Peyer's patch (tissue), 4 donors: ENCODE data around the gene HDAC9. TPM values are rescaled to one million over a fixed set of nuclear protein-coding genes. Genes with fewer than 3 reads are reported as not detected.

Source experiments
- DNase-seq, 3 donors: peaks; one replicate each; pipeline ENCODE4 v3.0.0-alpha.2; 2017 to 2019
- H3K27ac ChIP-seq, 4 donors: fragments of 200-600 bp; sonication (generic); one replicate each; pipeline ENCODE4 v1.5.1; 2016 to 2019
- H3K27me3 ChIP-seq, 2 donors: fragments of 200-600 bp; sonication (generic); one replicate each; pipeline ENCODE4 v1.5.1; 2019
- H3K36me3 ChIP-seq, 3 donors: fragments of 200-600 bp; sonication (generic); one replicate each; pipeline ENCODE4 v1.5.1; 2016 to 2019
- H3K4me1 ChIP-seq, 4 donors: fragments of 200-600 bp; sonication (generic); one replicate each; pipeline ENCODE4 v1.5.1; 2016 to 2019
- H3K4me3 ChIP-seq, 4 donors: fragments of 200-600 bp; sonication (generic); 1 replicate in 3 of 4; 2 replicates in 1 of 4; pipeline ENCODE4 v1.5.1; 2016 to 2019; ENCODE audit warnings: mild to moderate bottlenecking in 1 of 4
- H3K9me3 ChIP-seq, 4 donors: fragments of 200-600 bp; sonication (generic); one replicate each; pipeline ENCODE4 v1.5.1; 2016 to 2019; ENCODE audit warnings: mild to moderate bottlenecking in 1 of 4
- CTCF ChIP-seq, 6 experiments: fragments of 450-650 bp in 4 of 6; fragments of 200-600 bp in 2 of 6; sonication (generic) in 1 of 6; IDR thresholded peaks; one replicate each; pipeline ENCODE4 v1.5.1; 2017 to 2019; ENCODE audit warnings: antibody characterized with exemption in 6 of 6, mild to moderate bottlenecking in 3 of 6, moderate library complexity in 1 of 6
- POLR2A ChIP-seq, 2 donors: fragments of 450-650 bp; IDR thresholded peaks; one replicate each; pipeline ENCODE4 v1.5.1; 2017; ENCODE audit warnings: antibody characterized with exemption in 2 of 2, mild to moderate bottlenecking in 2 of 2, moderate library complexity in 2 of 2
- total RNA-seq, 4 donors: library from RNA; depleted of rRNA; stranded (reverse); fragments of >200 nt; gene quantifications; one replicate each; pipeline ENCODE4 v1.1.0, GENCODE V29; 2016

HDAC9 gene
- total RNA-seq, 4 donors from 2014 or later = 0.88 to 75.9 (median 4.4) TPM

- no peak for DNase-seq
- Histone ChIP-seq H3K27ac (no peak overlapping the region), H3K36me3 (no peaks in the 10 kb centered on the region), H3K9me3 (no peaks in the 10 kb centered on the region), H3K4me1 (no peaks in the 10 kb centered on the region), H3K4me3 (no peak overlapping the region), H3K27me3 (no peaks in the 10 kb centered on the region)
- TF ChIP-seq CTCF (IDR thresholded peaks at IDR 0.05) (no peak), POLR2A (IDR thresholded peaks at IDR 0.05) (no peak)
Measured at GRCh38 chr7:18555968-18556367, 60.4 kb downstream of the HDAC9 start.

DNA sequence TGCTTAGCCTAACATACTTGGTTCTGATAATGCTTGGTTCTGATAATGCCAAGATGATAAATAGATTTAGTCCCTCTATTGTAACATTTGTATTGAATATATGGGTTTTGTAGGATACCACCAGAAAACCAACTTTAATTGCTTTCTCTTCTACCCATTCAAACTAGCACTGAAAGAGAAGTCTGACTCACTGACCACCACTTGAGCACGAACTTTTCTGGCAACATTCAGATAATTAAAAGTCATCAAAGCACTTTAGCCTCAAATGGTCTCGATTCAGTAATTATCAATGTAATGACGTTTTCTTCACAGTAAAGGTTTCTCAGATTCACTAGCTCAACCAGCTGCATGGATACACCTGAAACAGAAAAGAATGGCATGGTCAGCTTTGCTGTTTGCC, 63.0 kb downstream of the HDAC9 start:
- Histone ChIP-seq H3K4me3 (no peak overlapping the region), H3K27me3 (no peaks in the 10 kb centered on the region), H3K4me1 (no peaks in the 10 kb centered on the region), H3K36me3 (no peaks in the 10 kb centered on the region), H3K9me3 (no peaks in the 10 kb centered on the region), H3K27ac (no peak overlapping the region)
- TF ChIP-seq POLR2A (IDR thresholded peaks at IDR 0.05) (no peak), CTCF (IDR thresholded peaks at IDR 0.05) (no peak)
- no peak for DNase-seq

GRCh38 chr7:18558910-18559309, 63.4 kb downstream of the HDAC9 start:
- Histone ChIP-seq H3K9me3 (no peaks in the 10 kb centered on the region), H3K27ac (no peak overlapping the region), H3K27me3 (no peaks in the 10 kb centered on the region), H3K36me3 (no peaks in the 10 kb centered on the region), H3K4me3 (no peak overlapping the region), H3K4me1 (no peaks in the 10 kb centered on the region)
- no peak for TF ChIP-seq POLR2A (IDR thresholded peaks at IDR 0.05)
- TF ChIP-seq CTCF (IDR thresholded peaks at IDR 0.05) = no peak
- DNase-seq = no peak

- no peaks in the 10 kb centered on the region for H3K36me3 ChIP-seq
- TF ChIP-seq POLR2A (IDR thresholded peaks at IDR 0.05) (no peak), CTCF (IDR thresholded peaks at IDR 0.05) (no peak)
Measured at GRCh38 chr7:18559756-18560155, 64.2 kb downstream of the HDAC9 start.

GRCh38 chr7:18564779-18565178, 69.2 kb downstream of the HDAC9 start:
- Histone ChIP-seq H3K4me1 (no peaks in the 10 kb centered on the region), H3K9me3 (no peaks in the 10 kb centered on the region), H3K27ac (no peak overlapping the region), H3K27me3 (no peaks in the 10 kb centered on the region), H3K36me3 (no peaks in the 10 kb centered on the region), H3K4me3 (no peak overlapping the region)
- no peak for DNase-seq
- TF ChIP-seq POLR2A (IDR thresholded peaks at IDR 0.05) = no peak
- TF ChIP-seq CTCF (IDR thresholded peaks at IDR 0.05) = no peak

More at GRCh38 chr7:18559756-18560155, 64.2 kb downstream of the HDAC9 start:
- H3K27me3 ChIP-seq = no peaks in the 10 kb centered on the region
- no peak overlapping the region for H3K27ac ChIP-seq
- no peaks in the 10 kb centered on the region for H3K4me1 ChIP-seq
- no peaks in the 10 kb centered on the region for H3K9me3 ChIP-seq
- no peak overlapping the region for H3K4me3 ChIP-seq
- no peak for DNase-seq

DNA sequence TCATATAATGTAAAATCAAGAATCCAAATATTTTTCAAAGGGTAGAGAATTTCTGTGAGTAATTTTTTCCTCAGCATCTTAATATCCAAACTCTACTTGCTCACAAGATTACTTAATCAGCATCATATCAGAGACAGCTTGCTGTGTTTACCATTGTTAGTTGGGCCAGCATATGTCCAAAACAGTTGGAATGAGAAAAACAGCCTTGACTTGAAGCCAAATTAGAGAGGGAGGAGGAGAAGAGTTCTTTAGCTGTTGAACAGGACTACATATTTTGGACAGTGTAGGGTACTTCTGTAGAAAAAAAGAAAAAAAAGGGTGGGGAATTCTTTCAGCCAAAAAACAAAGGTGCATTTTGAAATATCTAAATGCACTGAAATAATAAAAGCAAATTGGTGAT, 69.8 kb downstream of the HDAC9 start:
- Histone ChIP-seq H3K36me3 (no peaks in the 10 kb centered on the region), H3K27ac (no peak overlapping the region), H3K9me3 (no peaks in the 10 kb centered on the region), H3K4me1 (no peaks in the 10 kb centered on the region), H3K27me3 (no peaks in the 10 kb centered on the region), H3K4me3 (no peak overlapping the region)
- no peak for DNase-seq
- TF ChIP-seq POLR2A (IDR thresholded peaks at IDR 0.05) = no peak
- TF ChIP-seq CTCF (IDR thresholded peaks at IDR 0.05) = no peak
